K562 (cell line): ENCODE data around the gene PLXNA3. TPM values are rescaled to one million over a fixed set of nuclear protein-coding genes. Genes with fewer than 3 reads are reported as not detected.
A peak's percentile ranks its signal among the peaks of the same experiment; 100 is the strongest.

Experiments used
- ATAC-seq: fragments of 200-7000 bp; cut with Tn5 transposase; 3 replicates; pipeline ENCODE4 v1.9.1; 2020; ENCODE audit warnings: moderate library complexity
- BruUV-seq: library from RNA; stranded (reverse); fragments of 400-500 nt; replicated peaks from 2 replicates; lab custom pipeline; 2021; lab: Mats Ljungman, UMichigan
- CTCF ChIA-PET: fragments of 300-600 bp; formaldehyde crosslinking; extraction: SDS; loops from one replicate; lab custom pipeline; 2021; ENCODE audit warnings: low intra/inter-chr PET ratio; lab: Yijun Ruan, JAX
- POLR2A ChIA-PET: fragments of 300-600, 350-650 bp; sonication (Branson Sonifier 250); formaldehyde crosslinking; extraction: SDS; loops from one replicate; lab custom pipeline; 2021; ENCODE audit warnings: antibody characterized with exemption, inconsistent platforms; lab: Yijun Ruan, JAX
- DNase-seq, 4 experiments: peaks; one replicate each; pipeline versions ENCODE4 v3.0.0 to v3.0.0-alpha.2; 2011 to 2018; ENCODE audit warnings: low spot score in 3 of 4, mixed read lengths in 3 of 4; ENCODE audit errors: extremely low read depth in 1 of 4
- FAIRE-seq: peaks from 2 replicates; lab custom pipeline; 2011; peaks lifted over from hg19 to GRCh38; lab: Jason Lieb, UNC
- H2AFZ ChIP-seq: 2 replicates; pipeline ENCODE4 v1.6.0; 2011; ENCODE audit warnings: low read depth, low read length, control low read depth, inconsistent platforms
- H3K27ac ChIP-seq: fragments of 200-600 bp; 3 replicates; pipeline ENCODE4 v1.8.0; 2011; ENCODE audit warnings: low read depth, mild to moderate bottlenecking, control low read depth, inconsistent platforms, low read length, moderate library complexity, mixed read lengths; ENCODE audit errors: extremely low read depth
- H3K27me3 ChIP-seq, 2 experiments: fragments of 300-600 bp in 1 of 2; 2 replicates in 1 of 2; 3 replicates in 1 of 2; pipeline versions ENCODE4 v1.6.0 to v1.8.0; 2011; ENCODE audit warnings: inconsistent platforms in 2 of 2, low read length in 2 of 2, mild to moderate bottlenecking in 1 of 2, mixed read lengths in 1 of 2, moderate library complexity in 1 of 2; ENCODE audit not compliant: control insufficient read depth in 2 of 2, insufficient read depth in 2 of 2
- H3K36me3 ChIP-seq: fragments of 300-600 bp; 3 replicates; pipeline ENCODE4 v1.8.0; 2011; ENCODE audit warnings: mild to moderate bottlenecking, low read length, inconsistent platforms; ENCODE audit not compliant: control insufficient read depth, insufficient read depth
- H3K4me1 ChIP-seq, 2 experiments: fragments of 200-600 bp in 1 of 2; replicated peaks in 1 of 2; 2 replicates in 1 of 2; 3 replicates in 1 of 2; pipeline versions ENCODE4 v1.5.1 to v1.8.0; 2011; ENCODE audit warnings: inconsistent platforms in 2 of 2, low read length in 2 of 2, mild to moderate bottlenecking in 1 of 2, mixed read lengths in 1 of 2, moderate library complexity in 1 of 2; ENCODE audit not compliant: control insufficient read depth in 2 of 2, insufficient read depth in 2 of 2
- H3K4me2 ChIP-seq: 2 replicates; pipeline ENCODE4 v1.6.1; 2011; ENCODE audit warnings: low read length, control low read depth, inconsistent platforms, mixed read lengths; ENCODE audit not compliant: insufficient read depth
- H3K4me3 ChIP-seq: fragments of 200-600 bp; sonication (generic), shearing (Covaris generic); 2 replicates; pipeline ENCODE4 v1.5.1; 2016; ENCODE audit warnings: control low read depth, inconsistent platforms
- H3K79me2 ChIP-seq: fragments of 200-600 bp; 3 replicates; pipeline ENCODE4 v1.8.0; 2011; ENCODE audit warnings: low read length, inconsistent platforms; ENCODE audit not compliant: control insufficient read depth, insufficient read depth
- H3K9ac ChIP-seq, 2 experiments: 2 replicates each; pipeline versions ENCODE4 v1.6.0 to v1.6.1; 2011; ENCODE audit warnings: low read depth in 2 of 2, low read length in 2 of 2, control low read depth in 1 of 2, inconsistent platforms in 1 of 2, mild to moderate bottlenecking in 1 of 2, mixed read lengths in 1 of 2; ENCODE audit not compliant: insufficient read depth in 1 of 2
- H3K9me1 ChIP-seq: one replicate; pipeline ENCODE4 v1.6.0; 2011; ENCODE audit warnings: inconsistent platforms, mild to moderate bottlenecking, low read length, moderate library complexity; ENCODE audit not compliant: control insufficient read depth, insufficient read depth
- H3K9me3 ChIP-seq: replicated peaks from 2 replicates; pipeline ENCODE4 v1.5.1; 2011; ENCODE audit warnings: low read depth, low read length, inconsistent platforms; ENCODE audit not compliant: control insufficient read depth, insufficient read depth
- H4K20me1 ChIP-seq: replicated peaks from 2 replicates; pipeline ENCODE4 v1.6.1; 2011; ENCODE audit warnings: low read length, inconsistent platforms, mixed read lengths; ENCODE audit not compliant: control insufficient read depth, insufficient read depth
- BRD9 ChIP-seq: fragments of 450-650 bp; IDR thresholded peaks from 2 replicates; pipeline ENCODE4 v1.6.1; 2018; ENCODE audit warnings: low read depth; ENCODE audit not compliant: partially characterized antibody
- ESRRB ChIP-seq: fragments of 250-450 bp; sonication (Bioruptor Pico); IDR thresholded peaks from 2 replicates; pipeline ENCODE4 v1.5.0; 2020; ENCODE audit warnings: mild to moderate bottlenecking, moderate library complexity, borderline replicate concordance
- MYBL2 ChIP-seq, 2 experiments: fragments of 450-650 bp in 1 of 2; sonication (generic) in 1 of 2; formaldehyde crosslinking in 1 of 2; IDR thresholded peaks; 2 replicates each; pipeline versions ENCODE4 v1.6.1 to v1.8.1; 2017 to 2022; ENCODE audit warnings: borderline replicate concordance in 1 of 2, inconsistent platforms in 1 of 2, low read depth in 1 of 2, mild to moderate bottlenecking in 1 of 2, missing genetic modification reagents in 1 of 2, moderate library complexity in 1 of 2
- RBFOX2 ChIP-seq: fragments of 200-400 bp; formaldehyde crosslinking; IDR thresholded peaks from 2 replicates; pipeline ENCODE4 v1.6.1; 2017; ENCODE audit warnings: low read depth, mild to moderate bottlenecking, low read length, moderate library complexity
- RNF2 ChIP-seq: sonication (generic); IDR thresholded peaks from 2 replicates; pipeline ENCODE4 v1.6.1; 2016
- WGBS: fragments of 100-300 bp; shearing (Covaris generic); methylation state at CpG from one replicate; pipeline ENCODE4 v1.1.6; 2016; ENCODE audit warnings: low coverage, mixed read lengths; ENCODE audit not compliant: insufficient coverage; ENCODE audit errors: missing lambda C conversion rate; 5-methylcytosine and 5-hydroxymethylcytosine counted together
- in situ Hi-C: fragments of 300-500 bp; cut with MboI; formaldehyde crosslinking; loops from 4 replicates; pipeline ENCODE4 v1.15.0; 2018; ENCODE audit warnings: inconsistent platforms, mixed read lengths
- intact Hi-C: fragments of 100-400 bp; cut with micrococcal nuclease; formaldehyde crosslinking; loops from 2 replicates; pipeline ENCODE4 v1.14.2; 2022
- polyA plus RNA-seq, 8 experiments: library from polyadenylated mRNA; depleted of rRNA in 4 of 8; stranded (reverse) in 5 of 8; unstranded in 3 of 8; fragments of >200 nt; fragmentation: Nextera tagmentation in 2 of 8; fragmentation: Illumina TruSeq in 1 of 8; extraction: Ambion mirVana in 2 of 8; extraction: Trizol in 1 of 8; gene quantifications; 2 replicates each; pipeline versions ENCODE4 v1.2.1 to v1.2.3, GENCODE V29; 2011 to 2014; ENCODE audit warnings: inconsistent platforms in 1 of 8, missing spikeins in 1 of 8
- total RNA-seq, 7 experiments: library from RNA; depleted of rRNA in 6 of 7; stranded (reverse); fragments of >200 nt in 6 of 7; fragmentation: Illumina TruSeq in 2 of 7; extraction: Trizol in 2 of 7; gene quantifications; 2 replicates each; pipeline versions ENCODE4 v1.2.1 to v1.2.3, GENCODE V29; 2011 to 2021; ENCODE audit warnings: low replicate concordance in 1 of 7
- TF ChIP-seq, protein P1 (sequence below): fragments of 450-650 bp; IDR thresholded peaks from 2 replicates; pipeline ENCODE4 v1.6.1; 2016; ENCODE audit warnings: borderline replicate concordance
- TF ChIP-seq, protein P2 (sequence below): fragments of 200-800 bp; sonication (Bioruptor generic); IDR thresholded peaks from 2 replicates; pipeline ENCODE4 v1.6.1; 2016; ENCODE audit warnings: missing genetic modification characterization, missing compliant biosample characterization
- TF ChIP-seq, protein P3 (sequence below): fragments of 450-650 bp; IDR thresholded peaks from 2 replicates; pipeline ENCODE4 v1.6.1; 2018; ENCODE audit warnings: mild to moderate bottlenecking, low read depth; ENCODE audit not compliant: partially characterized antibody
- TF ChIP-seq, protein P4 (sequence below): fragments of 250-450 bp; sonication (Bioruptor Pico); IDR thresholded peaks from 2 replicates; pipeline ENCODE4 v1.5.0; 2021

The PLXNA3 gene
- total and polyA plus RNA-seq, 9 of the 15 experiments (the other 6 are each of a cell fraction or from before 2014, with no cell fraction given) = 0.32 to 47.8 (median 7.5) TPM

DNA sequence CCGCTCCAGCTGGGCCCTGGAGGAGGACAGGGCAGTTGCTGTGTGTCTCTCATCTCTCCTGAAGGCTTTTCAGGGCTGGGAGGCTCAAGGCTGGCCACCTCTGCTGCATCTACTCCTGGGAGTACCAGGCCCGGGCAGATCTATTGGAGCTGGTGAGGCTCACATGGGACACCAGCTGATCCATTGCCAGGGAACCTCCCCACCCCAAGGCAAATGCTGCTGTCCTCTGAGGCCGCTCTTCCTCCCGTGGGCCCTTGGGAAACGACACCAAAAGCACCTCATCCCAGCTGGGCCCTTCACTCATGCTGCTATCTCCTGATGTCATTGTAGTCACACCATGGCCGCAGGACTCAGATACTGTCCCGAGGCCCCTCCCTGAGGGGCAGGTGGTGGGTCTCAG lies 24.7 kb downstream of the PLXNA3 start:
- intact Hi-C loops = loop anchor here (5.0 kb wide), 1 partner anchor 35 kb away; the partner anchor contains the start of gene FAM3A
- WGBS = 6% methylated on average over 3 of the region's 7 CpGs
- H3K4me1 ChIP-seq = peaks cover 47 to 81% of the 10 kb centered on the region in 2 experiments
- ChIA-PET POLR2A (interaction anchor here (0.6 to 1.3 kb wide), 4 partner anchors 19 to 44 kb away, joined by 3 to 7 read pairs (median 4); no protein-coding TSS in a partner anchor), CTCF (no interaction called here)
- DNase-seq (peak in 2 of 4 experiments; percentile 15 to 61), FAIRE-seq (no peak), ATAC-seq (no peak)
- no peak overlapping the region for H2AFZ ChIP-seq
- H4K20me1 ChIP-seq = no peaks in the 10 kb centered on the region
- H3K4me3 ChIP-seq = no peak overlapping the region
- H3K79me2 ChIP-seq = peaks cover 52% of the 10 kb centered on the region
- H3K9me3 ChIP-seq = no peaks in the 10 kb centered on the region
- no peaks in the 10 kb centered on the region for H3K27me3 ChIP-seq
- peaks cover 35% of the 10 kb centered on the region for H3K36me3 ChIP-seq
- in situ Hi-C loops = no loop called here
- peak overlapping the region; percentile 84 to 88; a peak in 3 of 4 replicates for H3K9ac ChIP-seq
- no TSS peak for BruUV-seq
- H3K27ac ChIP-seq = peak overlapping the region; percentile 87
- peak overlapping the region; percentile 91; the same call in 1 of the 2 replicates for H3K4me2 ChIP-seq
- no peaks in the 10 kb centered on the region for H3K9me1 ChIP-seq
- TF ChIP-seq, protein P1, sequence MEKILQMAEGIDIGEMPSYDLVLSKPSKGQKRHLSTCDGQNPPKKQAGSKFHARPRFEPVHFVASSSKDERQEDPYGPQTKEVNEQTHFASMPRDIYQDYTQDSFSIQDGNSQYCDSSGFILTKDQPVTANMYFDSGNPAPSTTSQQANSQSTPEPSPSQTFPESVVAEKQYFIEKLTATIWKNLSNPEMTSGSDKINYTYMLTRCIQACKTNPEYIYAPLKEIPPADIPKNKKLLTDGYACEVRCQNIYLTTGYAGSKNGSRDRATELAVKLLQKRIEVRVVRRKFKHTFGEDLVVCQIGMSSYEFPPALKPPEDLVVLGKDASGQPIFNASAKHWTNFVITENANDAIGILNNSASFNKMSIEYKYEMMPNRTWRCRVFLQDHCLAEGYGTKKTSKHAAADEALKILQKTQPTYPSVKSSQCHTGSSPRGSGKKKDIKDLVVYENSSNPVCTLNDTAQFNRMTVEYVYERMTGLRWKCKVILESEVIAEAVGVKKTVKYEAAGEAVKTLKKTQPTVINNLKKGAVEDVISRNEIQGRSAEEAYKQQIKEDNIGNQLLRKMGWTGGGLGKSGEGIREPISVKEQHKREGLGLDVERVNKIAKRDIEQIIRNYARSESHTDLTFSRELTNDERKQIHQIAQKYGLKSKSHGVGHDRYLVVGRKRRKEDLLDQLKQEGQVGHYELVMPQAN = no peak
- TF ChIP-seq, protein P2, sequence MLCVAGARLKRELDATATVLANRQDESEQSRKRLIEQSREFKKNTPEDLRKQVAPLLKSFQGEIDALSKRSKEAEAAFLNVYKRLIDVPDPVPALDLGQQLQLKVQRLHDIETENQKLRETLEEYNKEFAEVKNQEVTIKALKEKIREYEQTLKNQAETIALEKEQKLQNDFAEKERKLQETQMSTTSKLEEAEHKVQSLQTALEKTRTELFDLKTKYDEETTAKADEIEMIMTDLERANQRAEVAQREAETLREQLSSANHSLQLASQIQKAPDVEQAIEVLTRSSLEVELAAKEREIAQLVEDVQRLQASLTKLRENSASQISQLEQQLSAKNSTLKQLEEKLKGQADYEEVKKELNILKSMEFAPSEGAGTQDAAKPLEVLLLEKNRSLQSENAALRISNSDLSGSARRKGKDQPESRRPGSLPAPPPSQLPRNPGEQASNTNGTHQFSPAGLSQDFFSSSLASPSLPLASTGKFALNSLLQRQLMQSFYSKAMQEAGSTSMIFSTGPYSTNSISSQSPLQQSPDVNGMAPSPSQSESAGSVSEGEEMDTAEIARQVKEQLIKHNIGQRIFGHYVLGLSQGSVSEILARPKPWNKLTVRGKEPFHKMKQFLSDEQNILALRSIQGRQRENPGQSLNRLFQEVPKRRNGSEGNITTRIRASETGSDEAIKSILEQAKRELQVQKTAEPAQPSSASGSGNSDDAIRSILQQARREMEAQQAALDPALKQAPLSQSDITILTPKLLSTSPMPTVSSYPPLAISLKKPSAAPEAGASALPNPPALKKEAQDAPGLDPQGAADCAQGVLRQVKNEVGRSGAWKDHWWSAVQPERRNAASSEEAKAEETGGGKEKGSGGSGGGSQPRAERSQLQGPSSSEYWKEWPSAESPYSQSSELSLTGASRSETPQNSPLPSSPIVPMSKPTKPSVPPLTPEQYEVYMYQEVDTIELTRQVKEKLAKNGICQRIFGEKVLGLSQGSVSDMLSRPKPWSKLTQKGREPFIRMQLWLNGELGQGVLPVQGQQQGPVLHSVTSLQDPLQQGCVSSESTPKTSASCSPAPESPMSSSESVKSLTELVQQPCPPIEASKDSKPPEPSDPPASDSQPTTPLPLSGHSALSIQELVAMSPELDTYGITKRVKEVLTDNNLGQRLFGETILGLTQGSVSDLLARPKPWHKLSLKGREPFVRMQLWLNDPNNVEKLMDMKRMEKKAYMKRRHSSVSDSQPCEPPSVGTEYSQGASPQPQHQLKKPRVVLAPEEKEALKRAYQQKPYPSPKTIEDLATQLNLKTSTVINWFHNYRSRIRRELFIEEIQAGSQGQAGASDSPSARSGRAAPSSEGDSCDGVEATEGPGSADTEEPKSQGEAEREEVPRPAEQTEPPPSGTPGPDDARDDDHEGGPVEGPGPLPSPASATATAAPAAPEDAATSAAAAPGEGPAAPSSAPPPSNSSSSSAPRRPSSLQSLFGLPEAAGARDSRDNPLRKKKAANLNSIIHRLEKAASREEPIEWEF (CRISPR knock-in tag) = no peak
- TF ChIP-seq RNF2 (no peak), ESRRB (CRISPR knock-in tag) (no peak), RBFOX2 (no peak), BRD9 (no peak), MYBL2 (IDR thresholded peaks at IDR 0.05; ENCODE audit: low read depth) (no peak), MYBL2 (CRISPR knock-in tag; IDR thresholded peaks at IDR 0.05; ENCODE audit: borderline replicate concordance) (no peak)
- TF ChIP-seq, protein P3, sequence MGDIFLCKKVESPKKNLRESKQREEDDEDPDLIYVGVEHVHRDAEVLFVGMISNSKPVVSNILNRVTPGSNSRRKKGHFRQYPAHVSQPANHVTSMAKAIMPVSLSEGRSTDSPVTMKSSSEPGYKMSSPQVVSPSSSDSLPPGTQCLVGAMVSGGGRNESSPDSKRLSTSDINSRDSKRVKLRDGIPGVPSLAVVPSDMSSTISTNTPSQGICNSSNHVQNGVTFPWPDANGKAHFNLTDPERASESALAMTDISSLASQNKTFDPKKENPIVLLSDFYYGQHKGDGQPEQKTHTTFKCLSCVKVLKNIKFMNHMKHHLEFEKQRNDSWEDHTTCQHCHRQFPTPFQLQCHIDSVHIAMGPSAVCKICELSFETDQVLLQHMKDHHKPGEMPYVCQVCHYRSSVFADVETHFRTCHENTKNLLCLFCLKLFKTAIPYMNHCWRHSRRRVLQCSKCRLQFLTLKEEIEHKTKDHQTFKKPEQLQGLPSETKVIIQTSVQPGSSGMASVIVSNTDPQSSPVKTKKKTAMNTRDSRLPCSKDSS = no peak
- TF ChIP-seq, protein P4, sequence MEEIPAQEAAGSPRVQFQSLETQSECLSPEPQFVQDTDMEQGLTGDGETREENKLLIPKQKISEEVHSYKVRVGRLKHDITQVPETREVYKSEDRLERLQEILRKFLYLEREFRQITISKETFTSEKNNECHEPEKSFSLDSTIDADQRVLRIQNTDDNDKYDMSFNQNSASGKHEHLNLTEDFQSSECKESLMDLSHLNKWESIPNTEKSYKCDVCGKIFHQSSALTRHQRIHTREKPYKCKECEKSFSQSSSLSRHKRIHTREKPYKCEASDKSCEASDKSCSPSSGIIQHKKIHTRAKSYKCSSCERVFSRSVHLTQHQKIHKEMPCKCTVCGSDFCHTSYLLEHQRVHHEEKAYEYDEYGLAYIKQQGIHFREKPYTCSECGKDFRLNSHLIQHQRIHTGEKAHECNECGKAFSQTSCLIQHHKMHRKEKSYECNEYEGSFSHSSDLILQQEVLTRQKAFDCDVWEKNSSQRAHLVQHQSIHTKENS (CRISPR knock-in tag) = no peak
